ENCODE measurements around the gene AMY2B. TPM values are rescaled to one million over a fixed set of nuclear protein-coding genes. Genes with fewer than 3 reads are reported as not detected.
"Not testable (repeated sequence)": the region's sequence is repeated elsewhere in the genome, so short reads cannot be mapped to it uniquely, and the experiment has no call there.

AMY2B gene
- polyA plus RNA-seq (ENCODE audit: insufficient read length in 4 of 4): 10 to 100 TPM in 3 of 4 donors, 1 to 10 TPM in 1; 8.9 to 61.4 (median 35.1) TPM

DNA sequence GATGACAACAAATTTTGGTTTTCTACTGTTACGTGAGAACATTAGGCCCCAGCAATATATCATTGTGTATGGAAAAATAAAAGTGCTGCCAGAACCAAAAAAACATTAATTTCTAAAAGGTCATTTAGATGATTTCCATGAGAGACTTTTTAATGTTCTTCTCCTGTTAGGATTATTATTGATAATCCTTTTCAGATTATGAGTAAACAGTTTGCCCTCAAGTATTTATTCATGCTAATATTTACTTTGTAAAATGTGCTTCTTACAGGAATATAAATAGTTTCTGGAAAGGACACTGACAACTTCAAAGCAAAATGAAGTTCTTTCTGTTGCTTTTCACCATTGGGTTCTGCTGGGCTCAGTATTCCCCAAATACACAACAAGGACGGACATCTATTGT is at the start of gene AMY2B:
TSS of gene AMY2B (plus strand) at position 301 of the 400 bp plus-strand sequence. CDS start at position 315, 14 bp downstream.
- DNase-seq (ENCODE audit: low read depth in 4 of 4, low spot score in 3 of 4): not testable (repeated sequence)

DNA sequence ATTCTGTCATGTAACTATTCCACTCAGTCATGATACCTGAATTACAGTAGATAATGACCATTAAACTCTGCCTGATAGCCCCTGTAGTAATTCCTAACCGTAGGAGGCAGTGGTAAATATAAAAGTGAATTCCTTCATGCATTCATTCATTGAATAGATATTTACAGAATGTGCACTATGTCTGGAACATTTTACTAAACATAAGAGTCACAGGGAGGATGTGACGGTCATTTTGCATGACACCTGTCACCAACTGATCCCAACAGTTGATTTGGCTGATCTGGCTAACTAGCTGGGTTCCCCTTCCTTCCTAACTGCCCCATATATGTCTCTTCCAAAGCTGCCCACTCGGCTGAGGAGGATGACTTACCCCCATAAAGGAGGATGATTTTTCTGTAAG is 48.0 kb upstream of the AMY2B start:
- DNase-seq (ENCODE audit: low read depth in 4 of 4, low spot score in 3 of 4): no peak

DNA sequence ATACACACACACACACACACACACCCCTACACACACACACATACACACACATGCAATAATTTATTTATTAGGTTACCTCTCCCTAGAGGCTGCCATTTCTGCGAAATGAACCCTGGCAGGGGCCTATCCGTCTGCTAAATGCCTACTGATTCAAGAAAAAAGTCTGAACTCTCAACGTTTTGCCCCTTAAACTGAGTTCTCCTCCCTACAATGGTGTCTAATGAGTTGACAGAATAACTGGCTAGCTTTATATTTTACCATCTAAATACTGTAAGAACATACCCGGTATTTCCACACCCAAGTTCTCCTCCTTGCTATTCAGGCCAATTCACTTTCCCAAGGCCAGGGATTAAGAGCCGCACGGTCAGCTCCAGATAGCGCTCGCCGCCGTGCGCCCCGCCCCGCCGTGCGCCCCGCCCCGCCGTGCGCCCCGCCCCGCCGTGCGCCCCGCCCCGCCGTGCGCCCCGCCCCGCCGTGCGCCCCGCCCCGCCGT is 46.2 kb upstream of the AMY2B start:
- peak in 1 of 4 donors; percentile 10 for DNase-seq (ENCODE audit: low read depth in 4 of 4, low spot score in 3 of 4)

DNA sequence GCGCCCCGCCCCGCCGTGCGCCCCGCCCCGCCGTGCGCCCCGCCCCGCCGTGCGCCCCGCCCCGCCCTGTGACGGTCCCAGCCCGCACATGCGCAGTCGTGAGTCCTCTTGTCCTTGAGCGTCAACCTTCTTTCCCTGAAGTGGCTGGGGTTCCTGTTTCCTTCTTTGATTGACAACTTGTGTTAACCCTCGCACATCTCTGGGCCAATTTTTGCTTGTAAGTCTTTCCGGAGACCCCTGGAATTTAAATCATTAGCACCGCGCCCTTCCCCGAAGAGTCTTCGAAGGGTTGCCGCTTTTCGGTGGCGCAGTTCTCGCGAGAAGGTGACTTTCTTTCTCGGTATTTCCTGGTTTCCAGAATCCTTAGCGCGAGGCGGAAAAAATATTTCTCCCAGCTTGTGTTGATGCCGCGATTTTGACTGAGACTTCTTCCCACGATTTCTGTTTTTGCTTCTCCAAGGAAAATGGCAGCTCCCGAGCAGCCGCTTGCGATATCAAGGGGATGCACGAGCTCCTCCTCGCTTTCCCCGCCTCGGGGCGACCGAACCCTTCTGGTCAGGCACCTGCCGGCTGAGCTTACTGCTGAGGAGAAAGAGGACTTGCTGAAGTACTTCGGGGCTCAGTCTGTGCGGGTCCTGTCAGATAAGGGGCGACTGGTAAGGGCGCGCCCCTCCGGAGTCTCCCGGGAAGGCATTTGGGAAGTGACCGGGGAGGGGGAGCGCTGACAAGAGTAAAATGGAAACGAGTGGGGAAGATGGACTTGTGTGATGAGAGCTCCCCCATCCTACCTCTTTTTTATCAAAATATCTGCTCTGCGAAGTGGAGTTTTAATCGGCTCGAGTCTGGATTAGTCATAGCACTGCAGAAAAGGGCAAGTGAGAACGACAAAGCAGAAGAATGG is 45.5 kb upstream of the AMY2B start, which contains the start of gene RNPC3:
TSS of gene RNPC3 (plus strand) at position 93 of the 901 bp plus-strand sequence. CDS start at position 465, 372 bp downstream.
- DNase-seq (ENCODE audit: low read depth in 4 of 4, low spot score in 3 of 4): peak; percentile 86 to 88 (median 87)

DNA sequence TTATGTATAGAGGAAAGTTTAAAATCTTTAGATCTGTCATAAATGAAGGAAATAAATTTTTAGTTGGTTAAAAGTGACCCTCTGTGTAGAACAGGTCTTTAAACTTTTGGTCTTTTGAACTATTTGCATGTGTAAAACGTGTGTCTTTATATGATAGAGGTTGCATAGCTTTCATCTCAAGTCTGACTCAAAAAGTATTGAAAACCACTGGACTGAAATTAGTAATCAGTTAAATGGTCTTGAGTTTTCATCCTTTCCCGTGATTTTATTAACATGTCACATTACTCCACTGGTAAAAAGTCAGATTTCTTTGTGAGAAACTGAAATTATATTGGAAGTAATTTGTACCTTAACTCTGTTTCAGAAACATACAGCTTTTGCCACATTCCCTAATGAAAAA is 44.1 kb upstream of the AMY2B start:
- DNase-seq (ENCODE audit: low read depth in 4 of 4, low spot score in 3 of 4): no peak

DNA sequence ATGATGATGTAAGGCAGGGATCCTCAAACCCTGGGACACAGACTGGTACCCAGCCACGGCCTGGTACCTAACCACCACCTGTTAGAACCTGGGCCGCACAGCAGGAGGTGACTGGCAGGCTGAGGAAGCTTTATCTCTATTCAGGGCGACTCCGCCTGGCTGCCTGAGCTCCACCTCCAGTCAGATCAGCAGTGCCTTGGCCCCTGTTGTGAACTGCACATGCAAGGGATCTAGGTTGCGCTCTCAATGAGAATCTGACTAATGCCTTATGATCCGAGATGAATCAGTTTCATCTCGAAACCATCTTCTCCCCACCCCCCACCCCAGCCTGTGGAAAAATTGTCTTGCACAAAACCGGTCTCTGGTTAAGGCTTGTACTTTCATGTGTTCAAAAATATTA is 41.6 kb upstream of the AMY2B start:
- no peak for DNase-seq (ENCODE audit: low read depth in 4 of 4, low spot score in 3 of 4)

DNA sequence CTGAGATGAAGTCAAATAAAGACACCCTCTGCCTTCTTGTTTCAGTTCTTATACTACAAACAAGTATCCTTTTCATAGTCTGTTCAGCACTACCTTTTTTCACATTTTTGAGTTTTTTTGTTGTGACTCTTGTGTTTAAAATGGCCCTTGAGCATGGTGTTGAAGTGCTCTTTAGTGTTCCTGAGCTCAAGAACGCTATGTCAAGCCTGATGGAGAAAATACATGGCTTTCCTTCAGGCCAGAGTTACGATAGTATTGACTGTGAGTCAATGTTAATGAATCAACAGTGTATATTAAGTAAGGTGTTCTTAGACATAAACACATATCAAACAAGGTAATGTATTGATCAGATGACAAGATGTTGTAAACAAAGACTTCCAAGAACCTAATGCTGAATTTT is 33.2 kb upstream of the AMY2B start:
- DNase-seq (ENCODE audit: low read depth in 4 of 4, low spot score in 3 of 4): no peak

DNA sequence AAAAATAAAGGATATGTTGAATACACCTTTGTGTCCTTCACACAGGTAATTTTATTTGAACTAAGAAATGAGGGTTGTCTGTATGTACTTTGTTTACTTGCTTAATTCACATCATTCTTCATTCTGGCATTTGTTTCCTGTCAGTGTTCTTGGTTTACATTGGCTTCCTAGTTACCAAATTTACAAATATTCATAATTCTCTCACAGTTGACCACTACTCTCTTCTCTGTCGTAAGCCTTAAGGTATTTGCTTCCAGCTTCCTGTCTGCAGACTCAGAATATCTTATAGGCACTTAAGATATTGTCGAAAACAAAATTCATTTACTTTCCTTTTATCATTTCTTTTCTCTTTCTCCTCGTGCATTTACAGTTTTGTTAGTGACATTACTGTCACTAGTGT is 30.0 kb upstream of the AMY2B start:
- DNase-seq (ENCODE audit: low read depth in 4 of 4, low spot score in 3 of 4): no peak

DNA sequence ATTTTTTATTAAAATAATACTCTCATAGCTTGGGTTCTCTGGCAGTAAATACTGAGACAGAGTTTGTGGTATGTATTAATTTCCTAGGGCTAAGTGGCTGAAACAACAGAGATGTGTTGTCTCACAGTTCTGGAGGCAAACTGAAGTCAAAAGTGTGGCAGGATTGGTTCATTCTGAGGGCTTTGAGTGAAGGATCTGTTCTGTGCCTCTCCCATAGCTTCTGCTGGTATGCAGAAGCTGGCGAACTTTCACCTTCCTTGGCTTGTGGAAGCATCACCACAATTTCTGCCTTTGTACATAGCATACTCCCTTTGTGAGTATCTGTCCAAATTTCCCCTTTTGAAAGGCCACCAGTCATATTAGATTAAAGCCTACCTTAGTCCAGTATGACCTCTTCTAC is 24.9 kb upstream of the AMY2B start:
- DNase-seq (ENCODE audit: low read depth in 4 of 4, low spot score in 3 of 4): no peak

DNA sequence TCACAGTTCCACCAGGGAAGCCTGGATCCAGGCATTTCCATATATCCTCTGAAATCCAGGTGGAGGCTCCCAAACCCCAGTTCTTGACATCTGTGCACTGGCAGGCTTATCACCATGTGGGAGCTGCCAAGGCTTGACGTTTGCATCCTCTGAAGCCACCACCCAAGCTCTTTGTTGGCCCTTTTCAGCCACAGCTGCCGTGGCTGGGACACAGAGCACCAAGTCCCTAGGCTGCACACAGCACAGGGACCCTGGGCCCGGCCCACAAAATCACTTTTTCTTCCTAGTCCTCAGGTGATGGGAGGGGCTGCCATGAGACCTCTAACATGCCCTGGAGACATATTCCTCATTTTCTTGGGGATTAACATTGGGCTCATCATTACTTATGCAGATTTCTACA is 23.5 kb upstream of the AMY2B start:
- DNase-seq (ENCODE audit: low read depth in 4 of 4, low spot score in 3 of 4): no peak

DNA sequence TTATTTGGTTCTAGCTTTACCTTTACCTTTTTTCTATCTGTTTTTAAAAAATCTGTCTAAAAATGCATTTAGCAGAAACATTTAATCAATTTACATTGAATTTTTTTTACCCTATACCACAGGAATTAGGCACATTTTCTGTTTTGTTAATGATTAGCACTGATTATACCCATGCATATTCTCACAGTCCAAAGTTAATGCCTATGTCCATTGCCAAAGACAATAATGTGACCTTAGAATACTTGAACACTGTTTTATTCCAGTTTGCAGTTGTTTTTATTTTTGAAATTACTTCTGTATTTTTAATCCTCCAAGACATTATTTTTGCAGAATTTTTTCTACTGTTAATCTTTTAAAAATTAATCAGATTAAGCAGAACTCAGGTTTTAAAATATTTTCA is 11.0 kb upstream of the AMY2B start:
- no peak for DNase-seq (ENCODE audit: low read depth in 4 of 4, low spot score in 3 of 4)

DNA sequence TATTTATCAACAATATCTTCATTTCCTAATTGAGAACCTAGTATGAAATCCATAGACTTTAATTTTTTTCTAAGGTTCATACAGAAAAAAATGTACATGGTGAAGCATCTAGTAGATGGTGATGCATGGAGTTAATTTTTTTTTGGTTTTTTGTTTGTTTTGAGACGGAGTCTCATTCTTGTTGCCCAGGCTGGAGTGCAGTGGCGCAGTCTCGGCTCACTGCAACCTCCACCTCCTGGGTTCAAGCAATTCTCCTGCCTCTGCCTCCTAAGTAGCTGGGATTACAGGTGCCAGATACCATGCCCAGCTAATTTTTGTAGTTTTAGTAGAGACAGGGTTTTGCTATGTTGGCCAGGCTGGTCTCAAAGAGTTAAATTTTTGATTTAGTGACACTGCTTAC is 10.3 kb upstream of the AMY2B start:
- DNase-seq (ENCODE audit: low read depth in 4 of 4, low spot score in 3 of 4): not testable (repeated sequence)

DNA sequence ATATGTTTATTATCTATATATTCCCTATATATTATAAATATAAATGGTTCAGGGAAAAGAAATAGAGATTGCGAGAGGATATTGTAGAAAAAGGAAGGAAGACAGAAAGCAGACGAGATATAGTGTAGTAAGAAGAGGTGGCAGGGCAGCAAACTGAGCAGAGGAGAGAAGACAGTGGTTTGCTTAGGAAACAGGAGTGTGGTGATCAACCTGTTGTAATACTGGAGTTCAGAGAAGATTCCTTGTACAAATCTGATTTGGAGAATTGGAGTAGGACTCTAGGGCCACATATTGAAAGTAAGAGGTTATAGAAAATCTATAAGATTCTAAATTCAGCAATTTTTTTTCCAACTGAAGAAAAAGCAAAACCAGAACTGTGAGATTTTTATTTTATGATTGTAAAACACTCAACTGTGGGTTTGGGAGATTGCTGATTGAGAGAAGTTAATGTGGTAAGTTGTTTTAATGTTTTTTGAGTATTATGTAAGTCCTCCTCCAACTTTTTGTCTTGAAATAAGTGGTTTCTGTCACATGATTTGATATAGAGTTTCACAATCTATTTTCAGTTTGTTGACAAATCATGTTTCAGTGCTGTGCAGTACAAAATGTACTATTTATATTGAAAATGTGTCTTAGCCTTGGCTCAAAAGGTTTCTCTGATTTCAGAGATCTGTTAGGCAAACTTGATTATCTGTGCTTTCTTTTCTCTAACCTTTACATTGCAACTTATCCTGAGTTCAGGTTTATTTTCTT is 9.6 kb upstream of the AMY2B start:
- DNase-seq (ENCODE audit: low read depth in 4 of 4, low spot score in 3 of 4): no peak

DNA sequence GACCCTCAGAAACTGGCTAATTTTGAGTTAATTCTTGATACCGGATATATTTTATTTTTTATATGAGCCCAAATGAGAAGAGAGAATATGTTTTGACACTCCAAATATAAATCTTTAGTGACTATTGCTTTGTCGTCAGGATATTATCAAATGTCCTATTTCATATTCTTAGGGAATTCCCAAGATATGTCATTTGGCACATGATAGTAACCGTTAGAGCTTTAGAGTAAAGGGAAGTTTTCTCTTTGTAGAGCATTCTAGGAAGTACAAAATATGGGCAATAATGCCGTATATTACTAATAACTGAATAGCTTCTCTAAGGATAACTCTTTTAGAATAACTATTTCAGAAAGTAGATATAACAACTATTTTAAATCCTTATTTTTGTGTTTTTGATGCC is 8.3 kb upstream of the AMY2B start:
- no peak for DNase-seq (ENCODE audit: low read depth in 4 of 4, low spot score in 3 of 4)

DNA sequence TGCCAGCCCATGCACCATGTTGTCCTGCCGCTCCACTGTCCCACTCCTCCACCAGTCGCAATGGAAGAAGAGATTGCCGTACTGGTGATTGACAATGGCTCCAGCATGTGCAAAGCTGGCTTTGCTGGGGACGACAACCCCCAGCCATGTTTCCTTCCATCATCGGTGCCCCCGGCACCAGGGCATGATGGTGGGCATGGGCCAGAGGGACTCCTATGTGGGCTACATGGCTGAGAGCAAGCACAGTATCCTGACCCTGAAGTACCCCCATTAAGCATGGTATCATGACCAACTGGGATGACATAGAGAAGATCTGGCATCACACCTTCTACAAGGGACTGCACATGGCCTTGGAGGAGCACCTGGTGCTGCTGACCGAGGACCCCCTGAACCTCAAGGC is 1.9 kb upstream of the AMY2B start:
- DNase-seq (ENCODE audit: low read depth in 4 of 4, low spot score in 3 of 4): no peak

DNA sequence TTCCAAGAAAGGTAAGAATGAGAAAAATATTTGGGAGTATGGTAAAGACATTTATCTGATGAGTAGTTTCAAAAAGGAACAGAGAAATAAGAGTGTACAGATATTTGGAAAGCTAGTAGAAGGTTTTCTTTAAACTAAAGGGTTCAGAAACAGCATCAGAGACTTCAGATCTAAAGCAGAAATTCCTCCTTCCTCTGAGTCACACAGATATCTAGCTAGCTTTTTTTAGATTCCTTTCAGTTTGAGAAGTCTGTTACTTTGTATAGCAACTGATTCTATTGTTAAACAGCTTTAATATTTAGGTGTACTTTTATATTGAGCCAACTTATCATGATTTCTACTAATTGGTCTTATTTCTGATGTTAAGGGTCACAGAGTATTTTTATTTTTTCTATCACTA is 4.7 kb downstream of the AMY2B start:
- no peak for DNase-seq (ENCODE audit: low read depth in 4 of 4, low spot score in 3 of 4)

DNA sequence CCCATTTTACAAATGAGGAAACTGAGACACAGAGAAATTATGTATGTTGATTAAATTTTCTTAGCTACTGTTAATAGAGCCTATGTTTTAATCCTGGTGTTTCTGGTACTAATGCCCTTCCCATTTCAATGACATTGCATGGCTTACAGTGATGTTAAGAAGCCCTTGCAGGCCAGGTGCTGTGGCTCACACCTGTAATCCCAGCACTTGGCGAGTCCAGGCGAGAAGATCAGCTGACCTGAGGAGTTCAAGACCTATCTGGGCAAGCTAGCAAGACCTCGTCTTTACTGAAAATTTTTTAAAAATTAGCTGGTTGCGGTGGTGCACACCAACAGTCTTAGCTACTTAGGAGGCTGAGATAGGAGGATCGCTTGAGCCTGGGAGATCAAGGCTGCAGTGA is 5.4 kb downstream of the AMY2B start:
- not testable (repeated sequence) for DNase-seq (ENCODE audit: low read depth in 4 of 4, low spot score in 3 of 4)

DNA sequence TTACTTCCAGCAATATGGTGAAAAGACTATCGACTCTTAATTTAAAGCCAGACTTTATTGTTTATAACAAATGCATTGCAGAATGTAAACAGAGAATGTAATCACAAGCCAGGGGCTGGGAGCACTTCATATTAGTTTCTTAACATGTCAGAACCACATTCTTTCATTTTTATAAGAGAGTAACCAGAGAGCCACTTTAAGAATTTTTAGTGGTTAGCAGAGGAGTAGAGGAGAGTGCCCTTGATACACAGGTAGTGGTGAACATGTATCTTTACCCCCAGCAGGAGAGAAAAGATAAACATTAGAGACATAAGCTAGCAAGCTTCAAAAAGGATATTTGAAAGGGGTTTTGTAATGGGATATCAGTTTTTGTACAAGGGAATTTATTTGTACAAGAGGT is 11.1 kb downstream of the AMY2B start:
- DNase-seq (ENCODE audit: low read depth in 4 of 4, low spot score in 3 of 4): no peak

DNA sequence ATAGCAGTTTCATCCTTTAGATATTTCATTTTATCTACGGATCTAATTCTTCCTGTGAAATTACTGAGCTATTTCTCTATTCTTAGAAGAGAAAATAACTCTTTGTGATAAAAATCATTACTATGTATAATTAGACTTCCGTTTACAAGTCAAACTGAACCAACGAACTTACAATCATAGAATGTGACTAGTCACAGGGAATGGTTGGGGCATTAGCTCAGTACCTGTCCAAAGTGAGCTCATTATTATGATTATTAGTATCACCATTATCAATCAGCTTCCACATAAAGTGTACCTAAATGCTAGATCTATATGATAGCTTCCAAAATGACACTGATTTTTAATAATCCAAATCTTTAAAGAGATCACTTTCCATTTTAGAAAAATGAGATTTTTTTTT is 12.5 kb downstream of the AMY2B start:
- no peak for DNase-seq (ENCODE audit: low read depth in 4 of 4, low spot score in 3 of 4)

DNA sequence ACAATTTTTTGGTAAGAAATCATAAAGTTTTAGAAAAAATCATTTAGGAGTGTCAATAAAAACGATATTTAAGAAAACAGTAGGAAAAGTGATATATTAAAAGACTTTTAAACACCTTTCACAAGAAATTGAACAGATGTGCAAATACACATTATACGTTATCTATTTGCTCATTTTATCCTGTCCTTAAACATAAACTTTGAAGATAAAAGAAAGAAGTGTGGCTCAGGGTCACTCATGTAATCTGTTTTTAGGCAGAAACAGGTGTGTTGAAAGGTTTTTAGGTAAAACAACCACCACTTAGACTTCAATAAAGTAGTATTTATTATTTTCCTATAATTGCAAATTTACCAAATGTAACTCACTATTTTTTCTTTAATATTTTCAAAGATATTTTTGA is 13.1 kb downstream of the AMY2B start:
- no peak for DNase-seq (ENCODE audit: low read depth in 4 of 4, low spot score in 3 of 4)

DNA sequence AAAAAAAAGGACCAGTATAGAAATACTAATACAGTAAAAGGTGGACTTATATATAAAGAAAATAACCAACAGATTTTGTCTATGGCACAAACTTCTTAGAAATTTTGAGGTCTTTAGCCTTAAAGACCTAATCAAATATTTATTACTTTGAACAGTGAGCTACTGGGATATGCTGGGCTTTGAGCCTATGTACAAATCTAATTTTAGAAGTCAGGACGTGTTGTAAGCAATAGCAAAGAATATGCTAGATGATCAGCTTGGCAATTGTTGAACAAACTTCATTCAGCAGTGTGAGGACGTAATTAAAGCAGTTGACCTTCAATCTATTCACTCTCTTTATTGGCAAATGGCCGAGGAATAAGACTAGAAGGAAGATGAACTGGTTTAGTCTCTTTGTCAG is 31.4 kb downstream of the AMY2B start:
- not testable (repeated sequence) for DNase-seq (ENCODE audit: low read depth in 4 of 4, low spot score in 3 of 4)

Measured in left renal pelvis (tissue), 4 donors.